HG03025 (cell line): ENCODE data around the gene MYLK.

Experiments used
- ATAC-seq: cut with Tn5 transposase; IDR thresholded peaks from one replicate; pipeline ENCODE4 v1.9.1; 2021; ENCODE audit warnings: mild to moderate bottlenecking, moderate library complexity; ENCODE audit not compliant: unreplicated experiment, low FRiP score

MYLK gene

DNA sequence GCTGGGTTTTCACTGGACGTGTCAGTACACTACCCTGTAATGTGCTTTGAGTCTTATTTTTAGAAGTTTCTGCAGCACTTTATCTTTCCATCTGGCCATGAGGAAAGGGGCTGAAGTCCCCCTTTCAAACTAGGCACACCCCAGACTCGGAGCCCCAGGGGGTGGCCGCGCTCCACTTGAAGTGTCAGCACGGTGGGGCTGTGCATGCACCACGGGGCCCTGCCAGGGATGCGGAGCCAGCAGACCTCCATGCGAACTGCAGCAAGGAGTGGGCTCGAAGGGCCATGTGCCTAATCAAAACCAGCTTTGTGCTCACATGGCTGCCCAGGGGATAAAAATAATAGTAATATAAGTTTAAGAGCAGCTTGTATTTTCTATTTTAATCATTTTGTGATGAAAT, 198.4 kb downstream of the MYLK start:
- no peak for ATAC-seq

DNA sequence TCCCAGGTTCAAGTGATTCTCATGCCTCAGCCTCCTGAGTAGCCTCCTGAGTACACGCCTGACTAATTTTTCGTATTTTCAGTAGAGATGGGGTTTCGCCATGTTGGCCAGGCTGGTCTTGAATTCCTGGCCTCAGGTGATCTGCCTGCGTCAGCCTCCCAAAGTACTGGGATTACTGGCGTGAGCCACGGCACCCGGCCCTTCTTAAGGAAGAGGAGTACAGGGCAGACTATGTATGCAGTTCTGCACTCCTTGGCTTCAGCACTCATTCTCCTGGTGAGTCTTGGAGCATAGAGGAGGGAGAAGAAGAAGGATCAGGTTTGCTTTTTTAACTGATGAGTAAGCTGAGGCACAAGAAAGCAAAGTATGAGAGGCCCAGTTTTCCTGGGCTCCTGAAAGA, 199.5 kb downstream of the MYLK start:
- ATAC-seq: no peak

DNA sequence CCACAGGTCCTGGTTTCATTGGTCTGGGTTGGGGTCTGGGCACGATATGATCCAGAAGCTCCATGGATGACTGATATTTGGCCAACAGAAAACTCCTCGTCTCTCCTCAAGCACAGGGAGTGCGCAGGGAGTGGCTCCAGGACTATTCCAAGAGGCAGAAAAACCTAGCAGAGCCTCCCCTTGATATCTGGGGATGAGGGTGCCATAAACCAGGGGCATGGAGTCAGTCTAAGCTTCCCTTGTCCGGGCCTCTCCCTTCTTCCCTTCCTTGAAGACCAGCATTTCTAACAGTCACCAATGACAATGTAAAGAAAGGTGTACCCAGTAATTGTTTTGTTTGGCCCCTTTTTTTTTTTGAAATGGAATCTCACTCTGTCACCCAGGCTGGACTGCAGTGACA, 199.9 kb downstream of the MYLK start:
- no peak for ATAC-seq

DNA sequence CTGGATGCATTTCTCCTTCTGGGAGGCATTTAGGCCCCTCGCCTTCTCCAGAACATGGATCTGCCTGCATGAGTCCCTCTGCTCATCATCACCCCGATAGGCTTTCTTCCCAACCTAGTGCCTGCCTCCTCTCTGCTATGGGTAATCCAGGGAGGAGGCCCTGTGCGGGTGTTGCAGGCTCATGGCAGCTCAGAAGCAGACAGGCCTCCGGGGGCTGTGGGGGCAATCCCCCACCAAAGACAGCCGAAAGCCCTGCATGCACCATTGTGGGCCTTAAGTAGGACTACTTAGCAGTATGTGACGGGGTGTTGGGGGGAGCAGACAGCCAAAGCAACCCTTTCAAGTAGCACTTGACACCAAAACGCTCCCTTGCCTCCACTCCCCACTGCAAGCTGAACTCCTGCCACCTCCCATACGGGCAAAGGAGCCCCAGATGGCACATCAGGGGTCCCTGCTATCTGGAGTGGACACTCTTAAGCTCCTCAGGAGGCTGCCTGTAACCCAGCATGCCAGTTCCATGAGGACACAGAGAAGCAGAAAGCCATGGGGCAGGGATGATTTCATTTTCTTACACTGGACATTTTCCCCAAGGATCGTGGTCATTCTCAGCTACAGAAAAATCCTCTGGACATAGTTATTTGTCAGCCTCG, 200.5 kb downstream of the MYLK start:
- no peak for ATAC-seq

DNA sequence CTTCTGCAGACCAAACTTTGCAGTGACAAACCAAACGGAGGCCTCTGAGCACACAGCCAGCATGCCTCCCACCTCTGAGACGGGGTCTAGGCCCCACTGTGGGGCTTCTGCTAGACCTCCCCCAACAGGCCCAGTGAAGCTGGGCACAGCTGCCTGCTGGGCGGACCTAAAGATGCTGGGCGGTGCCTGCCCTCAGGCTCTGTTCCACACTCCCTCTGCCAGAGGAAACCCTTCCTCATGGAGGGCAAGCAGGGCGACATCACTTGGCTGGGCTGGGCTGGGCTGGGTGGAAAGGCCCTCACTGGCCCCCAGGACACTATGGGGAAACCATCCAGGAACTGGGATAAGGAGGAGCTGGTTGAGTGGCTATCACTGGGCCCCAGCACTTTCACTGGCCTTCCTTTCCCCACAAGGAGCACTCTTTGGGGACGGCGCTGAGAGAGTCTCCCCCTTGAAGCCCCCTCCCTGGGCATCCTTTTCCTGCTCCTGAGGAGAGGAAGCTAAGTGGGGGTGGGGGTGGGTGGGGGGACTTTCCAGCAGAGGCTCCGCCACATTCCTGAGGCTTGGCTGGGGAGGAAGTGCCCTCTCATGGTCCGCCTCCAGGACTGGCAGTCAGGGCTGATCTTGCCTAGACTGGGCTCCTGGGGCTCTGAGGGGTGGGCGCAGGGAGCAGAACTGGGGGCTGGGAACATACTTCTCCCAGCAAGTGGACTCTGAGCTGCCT, 201.2 kb downstream of the MYLK start:
- no peak for ATAC-seq

DNA sequence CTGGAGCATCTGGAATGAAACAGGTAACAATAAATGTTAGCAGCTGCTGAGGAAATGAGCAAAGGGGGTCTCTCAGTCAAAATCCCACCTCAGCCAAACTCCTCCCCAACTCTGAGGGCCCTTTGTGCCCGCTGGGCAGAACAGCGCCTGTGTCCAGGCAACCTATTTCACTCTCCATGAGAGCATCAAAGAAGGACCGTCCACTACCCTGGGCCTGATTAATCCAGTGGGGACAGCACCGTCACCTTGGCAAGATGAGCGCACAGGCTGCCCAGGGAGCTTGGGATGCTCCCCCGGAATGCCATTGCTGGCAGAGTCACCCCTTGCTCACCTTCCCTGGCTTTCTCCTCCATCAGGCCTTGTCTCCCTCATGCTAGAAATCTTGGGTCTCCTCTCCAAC, 201.8 kb downstream of the MYLK start:
- ATAC-seq: no peak

DNA sequence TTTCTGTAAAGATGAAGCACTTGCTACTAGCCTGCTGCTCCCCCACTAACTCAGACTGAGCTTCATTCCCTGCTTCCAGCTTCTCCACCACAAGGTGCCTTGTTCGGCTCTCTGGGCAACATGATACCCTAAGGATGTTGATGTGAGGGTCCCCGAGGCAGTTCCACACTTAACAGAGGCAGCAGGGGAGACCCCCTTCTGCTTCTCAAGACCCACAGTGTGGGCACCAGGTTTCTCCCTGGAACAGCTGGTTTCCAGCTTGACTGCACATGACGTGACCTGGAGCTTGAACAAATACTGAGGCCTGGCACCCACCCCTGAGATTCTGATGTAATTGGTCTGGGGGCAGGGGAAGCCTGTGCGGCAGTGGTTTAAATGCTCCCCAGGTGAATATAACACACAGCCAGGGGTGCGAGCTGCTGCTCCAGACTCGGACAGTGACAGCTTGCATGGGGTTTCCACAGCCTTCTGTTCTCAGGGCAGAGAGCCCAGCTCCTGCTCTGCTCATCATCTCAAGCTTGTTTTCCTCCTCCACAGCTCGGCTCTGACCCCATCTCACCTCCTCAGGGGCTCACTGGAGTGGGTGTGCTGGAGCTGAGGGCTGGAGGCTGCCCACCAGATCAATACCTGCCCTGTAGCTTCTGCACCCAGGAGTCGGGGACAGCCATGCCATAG, 204.3 kb downstream of the MYLK start:
- ATAC-seq: no peak

DNA sequence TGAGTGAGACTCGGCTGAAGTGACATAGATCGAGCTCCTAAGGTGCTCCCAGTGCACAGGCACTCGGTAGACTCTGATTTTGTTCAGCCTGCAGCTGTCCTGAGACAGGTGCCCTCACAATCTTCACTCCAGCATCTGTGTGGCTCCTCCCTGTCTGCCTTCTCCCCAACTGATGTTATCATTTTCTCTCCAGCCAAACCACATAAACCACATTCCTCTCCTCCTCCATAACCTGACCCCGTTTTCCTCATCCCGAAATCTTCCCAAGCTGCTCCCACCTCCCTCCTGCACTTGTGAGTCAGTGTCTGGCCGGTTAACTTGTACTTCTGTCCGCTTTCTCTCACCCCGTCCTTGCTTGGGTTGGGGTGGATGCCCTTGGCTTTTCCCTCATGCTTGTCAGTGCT, 206.0 kb downstream of the MYLK start:
- no peak for ATAC-seq

DNA sequence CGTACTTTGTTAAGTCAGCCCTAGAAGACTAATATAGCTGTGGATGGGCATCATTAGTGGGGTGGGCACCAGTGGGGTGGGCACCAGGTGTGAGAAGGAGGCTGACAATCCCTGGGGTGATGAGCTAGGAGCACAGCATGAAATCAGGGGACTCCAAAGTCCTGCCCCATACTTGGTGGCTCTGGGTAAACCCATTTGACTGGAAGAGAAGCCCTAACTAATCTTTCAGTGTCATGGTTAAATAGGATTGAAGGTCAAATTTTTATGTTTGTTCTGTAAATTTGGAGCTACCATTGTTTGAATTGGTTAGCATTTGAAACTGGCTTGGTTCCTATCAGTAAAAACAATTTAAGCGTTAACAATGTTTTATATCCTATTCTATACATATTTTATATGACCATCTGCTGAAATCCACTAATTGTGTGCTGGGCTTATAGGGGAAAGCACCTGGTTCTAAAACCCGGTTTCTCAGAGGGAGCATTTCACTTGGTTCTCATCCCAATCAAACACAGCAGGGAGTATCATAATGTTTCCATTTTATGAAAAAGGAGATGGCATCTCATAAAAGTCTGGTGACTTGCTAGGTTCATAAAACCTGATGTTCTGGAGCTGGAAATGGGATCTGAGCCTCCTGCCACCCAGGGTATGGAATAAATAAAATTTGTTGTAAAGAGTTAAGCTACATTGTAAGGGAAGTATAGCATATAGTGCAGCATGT, 211.5 kb downstream of the MYLK start:
- no peak for ATAC-seq

DNA sequence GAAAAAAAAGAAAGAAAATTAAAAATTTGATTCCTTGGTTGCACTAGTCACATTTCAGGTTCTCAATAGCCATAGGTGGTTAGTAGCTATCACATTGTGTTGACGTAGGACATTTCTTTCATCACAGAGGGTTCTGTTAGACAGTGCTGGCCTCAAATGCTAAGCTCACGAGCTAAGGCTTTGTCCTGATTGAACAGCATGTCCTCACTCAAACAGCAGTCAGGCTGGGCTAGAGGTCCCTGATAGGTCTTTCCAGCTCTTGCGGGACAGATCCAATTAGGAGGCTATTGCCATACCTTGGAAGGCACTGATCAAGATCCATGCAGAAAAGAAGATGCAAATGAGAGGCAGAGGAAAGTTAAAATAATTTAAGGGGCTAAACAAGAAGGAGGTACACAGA, 213.4 kb downstream of the MYLK start:
- ATAC-seq: no peak

DNA sequence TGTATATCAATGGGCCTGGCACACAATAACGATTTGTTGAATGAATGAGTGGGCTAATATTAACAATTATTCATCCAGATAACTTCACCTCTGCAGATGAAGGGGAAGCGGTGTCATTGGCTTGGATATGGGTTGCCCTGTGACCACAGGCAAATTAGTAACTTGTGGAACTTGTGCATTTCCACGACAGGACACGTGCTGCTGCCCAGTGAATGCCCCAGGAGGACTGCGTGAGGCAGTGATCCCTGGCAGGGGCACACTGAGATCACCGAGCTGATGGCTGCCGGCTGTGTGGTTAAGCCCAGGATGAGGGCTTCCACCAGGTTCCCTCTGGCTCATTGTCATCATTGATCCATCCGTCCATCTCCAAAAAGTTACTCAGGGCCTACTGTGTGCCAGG, 215.2 kb downstream of the MYLK start:
- no peak for ATAC-seq

DNA sequence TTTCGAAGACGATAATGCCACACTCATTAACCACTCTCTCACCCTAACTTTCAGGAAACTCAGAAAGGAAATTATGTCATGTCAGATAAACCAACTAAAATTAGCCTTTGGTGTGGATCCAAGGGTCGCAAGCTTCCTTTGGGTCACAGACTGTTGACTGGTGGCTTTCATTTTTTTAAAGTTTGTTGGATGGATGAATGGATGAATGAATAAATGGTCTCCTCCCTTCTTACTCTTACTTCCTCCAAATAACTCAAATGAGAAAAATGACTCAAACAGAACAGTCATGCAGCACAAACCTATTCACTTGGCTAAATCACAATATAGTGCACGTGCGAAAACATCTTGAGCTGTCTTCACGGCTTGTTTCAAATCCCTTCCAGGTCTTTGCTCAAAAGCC, 216.3 kb downstream of the MYLK start:
- ATAC-seq: no peak

DNA sequence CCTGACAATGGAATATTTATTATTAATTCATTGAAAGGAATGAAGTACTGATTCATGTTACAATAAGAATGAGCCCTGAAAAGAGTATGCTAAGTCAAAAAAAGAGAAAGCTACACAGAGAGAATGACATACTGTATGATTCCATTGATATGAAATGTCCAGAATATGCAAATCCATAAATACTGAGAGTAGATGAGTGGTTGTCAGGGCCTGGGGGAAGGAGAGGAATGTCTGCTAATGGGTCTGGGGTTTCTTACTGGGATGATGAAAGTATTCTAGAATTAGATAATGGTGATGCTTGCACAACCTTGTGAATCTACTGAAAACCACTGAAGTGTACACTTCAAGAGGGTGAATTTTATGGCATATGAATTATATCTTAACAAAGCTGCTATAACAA, 219.4 kb downstream of the MYLK start:
- ATAC-seq: no peak

DNA sequence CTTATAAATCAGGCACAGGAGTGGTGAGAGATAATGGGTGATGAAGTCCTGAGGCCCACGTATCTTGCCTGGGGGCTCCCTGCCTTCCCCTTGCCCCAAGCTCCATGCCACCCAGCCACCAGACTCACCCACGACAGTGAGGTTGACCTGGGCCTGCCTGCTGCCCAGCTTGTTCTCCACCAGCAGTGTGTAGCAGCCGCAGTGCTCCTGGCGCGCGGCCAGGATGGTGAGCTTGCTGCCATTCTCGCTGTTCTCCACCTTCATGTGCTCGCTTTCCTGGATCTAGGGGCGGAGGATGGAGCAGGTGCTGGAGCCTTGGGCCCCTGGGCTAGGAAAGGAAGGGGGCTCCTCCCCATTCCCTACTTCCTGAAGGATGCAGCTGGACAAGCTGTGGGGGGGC, 220.2 kb downstream of the MYLK start:
- no peak for ATAC-seq

DNA sequence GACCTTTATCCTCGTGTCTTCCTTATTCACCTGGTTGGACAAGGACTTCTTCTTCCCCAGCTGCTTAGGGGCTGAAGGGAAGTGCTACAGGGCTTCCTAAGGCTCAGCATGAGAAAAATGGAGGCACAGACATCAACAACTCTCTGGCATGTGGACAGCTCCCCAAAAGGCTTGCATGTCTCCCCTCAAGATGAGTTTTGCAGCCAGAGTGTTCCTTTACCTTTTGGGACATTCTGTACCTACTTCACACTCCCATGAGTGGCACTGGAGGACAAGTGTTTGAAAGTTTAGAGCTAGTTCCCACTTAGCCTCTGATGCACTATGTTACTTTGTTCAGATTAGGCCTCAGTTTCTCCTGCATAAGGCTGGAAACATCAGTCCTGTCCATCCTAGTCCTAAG, 222.2 kb downstream of the MYLK start:
- no peak for ATAC-seq

DNA sequence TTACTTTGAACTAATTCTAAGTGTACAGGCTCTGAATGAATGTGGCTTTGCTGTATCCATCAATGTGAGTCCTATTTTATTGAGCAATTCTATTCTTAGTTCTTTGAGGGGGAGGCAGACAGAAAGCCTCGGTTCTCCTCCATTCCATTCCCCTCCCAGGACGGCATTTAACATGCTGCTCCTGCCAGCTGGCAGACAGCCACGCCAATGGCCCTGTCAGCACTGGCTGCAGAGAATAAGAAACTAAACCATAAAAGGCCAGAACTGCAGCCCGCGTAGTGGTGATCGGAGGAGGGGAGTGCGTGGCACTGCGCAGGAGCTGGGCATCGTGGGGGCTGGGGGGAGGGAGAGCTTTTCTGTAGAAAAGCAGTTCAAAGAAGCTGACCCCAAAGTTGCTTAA, 223.2 kb downstream of the MYLK start:
- no peak for ATAC-seq

DNA sequence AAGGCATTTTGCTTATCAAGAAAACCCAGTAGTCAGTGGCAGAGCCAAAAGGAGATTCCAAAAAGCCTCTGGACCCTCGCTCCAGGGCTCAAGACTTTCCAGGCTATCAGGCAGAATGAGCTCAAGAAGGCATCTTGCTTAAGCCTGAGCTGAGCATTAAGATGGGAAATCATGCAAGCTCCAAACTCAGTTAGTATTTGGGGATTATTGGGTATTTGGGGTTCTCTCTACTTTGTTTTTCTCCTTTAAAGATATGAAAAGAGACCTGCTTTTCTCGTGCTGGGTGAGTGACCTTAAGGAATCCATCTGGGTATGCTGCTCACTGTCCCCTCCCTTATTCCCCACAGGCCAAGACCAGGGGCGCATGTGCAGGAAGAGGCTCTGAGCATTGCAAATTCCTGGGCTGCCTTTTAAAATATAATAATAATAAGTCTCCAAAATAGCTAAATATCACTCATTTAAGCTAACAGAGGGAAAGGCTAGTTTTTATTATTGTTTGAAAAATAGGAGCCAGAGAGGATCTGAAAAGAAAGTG, 223.9 kb downstream of the MYLK start:
- ATAC-seq: no peak

DNA sequence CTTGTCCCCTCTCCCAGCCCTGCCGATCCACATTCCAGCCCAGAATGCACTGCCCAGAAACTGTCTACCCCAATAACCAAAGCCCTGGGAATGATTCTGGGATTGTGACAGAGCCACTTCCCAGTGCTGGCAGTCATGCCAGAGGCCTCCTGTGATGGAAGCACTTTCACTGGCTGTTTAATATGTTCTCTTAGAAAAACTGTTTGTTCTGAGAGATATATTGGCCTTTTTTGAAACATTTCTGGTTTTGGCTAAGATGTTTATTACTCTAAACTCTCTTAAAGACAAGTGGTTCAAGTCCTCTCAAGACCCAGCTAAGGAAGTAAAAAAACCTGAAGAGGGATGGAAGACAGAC, 225.3 kb downstream of the MYLK start:
- no peak for ATAC-seq

DNA sequence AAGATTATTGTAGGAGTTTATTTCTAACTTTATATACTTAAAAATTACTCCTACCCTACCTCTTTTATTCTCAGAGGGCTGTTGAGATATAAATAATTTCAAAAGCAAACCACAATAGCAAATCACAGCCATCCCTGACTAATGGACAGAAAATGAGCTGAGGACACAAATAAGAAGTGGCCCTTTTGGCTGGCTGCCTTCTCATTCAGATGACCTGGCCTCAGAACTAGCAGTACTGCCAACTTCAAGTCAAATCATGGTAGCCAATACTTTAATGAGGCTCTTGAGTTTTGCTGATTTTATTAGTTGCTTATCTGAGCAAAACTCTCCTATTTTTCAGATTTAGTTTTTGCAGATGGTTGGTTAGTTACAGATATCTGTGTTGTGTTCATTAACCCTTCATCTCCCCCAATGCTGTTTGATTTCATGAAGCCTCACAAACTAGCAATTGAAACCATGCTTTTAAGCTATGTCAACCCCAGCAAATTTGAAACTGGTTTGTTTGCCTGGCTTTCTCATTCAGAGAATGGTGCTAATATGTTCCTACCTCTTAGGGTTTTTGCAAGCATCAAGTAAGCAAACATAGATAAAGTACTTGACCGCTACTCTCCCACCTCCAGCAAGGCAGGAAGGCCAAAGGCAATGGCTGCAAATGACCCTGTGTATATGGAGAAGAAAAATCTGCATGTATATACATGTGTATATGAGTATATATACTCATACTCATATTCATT, 225.8 kb downstream of the MYLK start:
- no peak for ATAC-seq

DNA sequence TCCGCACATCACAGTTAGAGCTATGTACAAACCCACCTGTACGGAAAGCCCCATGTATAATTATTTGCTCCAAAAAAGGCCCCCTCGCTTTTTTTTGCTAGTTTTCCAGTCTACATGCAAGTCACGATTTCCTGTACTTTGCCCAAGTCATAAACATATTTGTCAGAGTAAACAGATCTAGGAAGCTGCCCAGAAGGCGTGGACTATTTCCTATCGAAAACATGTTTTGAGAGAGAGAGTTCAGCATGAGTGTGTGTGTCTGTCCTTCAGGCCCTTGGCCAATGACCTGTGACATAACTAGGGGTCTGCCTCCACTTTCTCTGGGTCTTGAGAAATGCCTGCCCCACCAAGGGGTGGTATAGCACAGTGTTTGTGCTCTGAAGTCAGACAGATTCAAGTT, 226.6 kb downstream of the MYLK start:
- no peak for ATAC-seq

DNA sequence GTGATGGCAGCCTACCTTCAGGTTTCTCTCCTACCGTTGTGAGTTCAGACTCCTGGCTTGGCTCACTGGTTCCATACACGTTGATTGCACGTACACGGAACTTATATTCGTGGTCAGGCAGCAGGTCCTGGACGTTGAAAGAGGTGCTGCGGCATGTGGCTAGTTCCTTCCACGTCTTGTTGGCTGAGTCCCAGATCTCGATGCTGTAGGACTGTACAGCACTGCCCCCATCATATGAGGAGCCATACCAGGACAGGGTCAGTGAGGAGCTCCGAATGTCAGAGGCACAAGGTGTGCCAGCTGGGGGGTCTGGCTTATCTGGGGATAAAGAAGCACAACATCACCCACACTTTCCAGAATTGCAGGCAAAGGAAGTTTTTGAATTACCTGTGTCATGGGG, 227.0 kb downstream of the MYLK start:
- no peak for ATAC-seq
